Measurements from ENCODE around the gene ELL2.

DNA sequence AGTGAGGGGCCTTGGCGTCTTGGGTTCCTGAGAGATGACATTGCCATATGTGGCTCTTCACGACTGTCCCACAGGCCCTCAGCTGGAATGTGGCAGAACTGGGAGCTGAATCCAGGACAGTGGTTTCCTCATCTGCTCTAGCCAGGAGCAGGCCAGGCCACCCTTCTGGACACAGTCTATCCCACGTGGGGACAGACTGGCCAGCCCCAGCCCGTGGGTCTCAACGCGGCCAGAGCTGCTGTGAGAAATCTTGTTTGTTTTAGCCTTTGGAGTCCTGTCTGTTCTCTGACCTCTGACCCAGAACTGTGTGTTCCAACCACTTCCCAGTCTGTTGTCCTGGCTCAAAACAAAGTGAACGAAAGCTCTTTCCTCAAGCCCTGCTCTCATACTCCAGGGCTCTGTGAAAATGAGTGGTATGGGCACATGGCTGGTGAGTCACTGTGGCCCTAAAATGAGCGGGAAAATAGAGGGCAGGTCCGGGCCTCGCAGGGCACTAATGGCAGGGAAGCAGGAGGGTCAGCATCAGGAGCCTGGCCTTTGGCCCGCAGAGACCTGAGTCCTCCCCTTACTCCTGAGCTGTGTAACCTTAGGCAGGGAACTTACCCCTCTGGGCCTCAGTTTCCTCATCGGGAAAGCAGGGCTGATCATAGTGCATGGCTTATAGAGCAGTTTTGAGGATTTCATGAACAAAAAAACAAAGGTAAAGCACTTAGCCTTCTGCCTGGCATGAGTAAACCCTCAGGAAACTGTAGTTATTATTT is 104.3 kb downstream of the ELL2 start:
- TF ChIP-seq ZNF138 (CRISPR knock-in tag; IDR thresholded peaks at IDR 0.05; ENCODE audit: low read depth): 0 out of 2 replicates have a peak, but pooled peaks have one; percentile 28
- TF ChIP-seq ZNF720 (CRISPR knock-in tag; IDR thresholded peaks at IDR 0.05): no peak
- no peak for TF ChIP-seq RBFOX2 (IDR thresholded peaks at IDR 0.05; ENCODE audit: low read depth, low read length)
- TF ChIP-seq CHD4 (IDR thresholded peaks at IDR 0.05; ENCODE audit: borderline replicate concordance, low read length): no peak
- peak; percentile 66 for TF ChIP-seq ZFY (CRISPR knock-in tag; IDR thresholded peaks at IDR 0.05)
- peak; percentile 67; the same call in 1 of the 2 replicates for TF ChIP-seq MXD4 (CRISPR knock-in tag; IDR thresholded peaks at IDR 0.05)
- TF ChIP-seq SMC3 (IDR thresholded peaks at IDR 0.05; ENCODE audit: low read length): 0 out of 2 replicates have a peak, but pooled peaks have one; percentile 12
- TF ChIP-seq POLR2AphosphoS2 (IDR thresholded peaks at IDR 0.05; ENCODE audit: low read depth, low read length): no peak
- TF ChIP-seq SP140L (CRISPR knock-in tag; IDR thresholded peaks at IDR 0.05; ENCODE audit: borderline replicate concordance): no peak
- TF ChIP-seq ARNTL (CRISPR knock-in tag; IDR thresholded peaks at IDR 0.05): peak; percentile 84; the same call in 1 of the 2 replicates
- TF ChIP-seq BHLHE40 (IDR thresholded peaks at IDR 0.05; ENCODE audit: low read length): peak; percentile 60

Measured in HepG2 (cell line).